Kidney epithelial cell (primary cell): ENCODE measurements around the gene PARP14. TPM values are rescaled to one million over a fixed set of nuclear protein-coding genes. Genes with fewer than 3 reads are reported as not detected.

Source experiments
- DNase-seq: peaks from one replicate; pipeline ENCODE4 v3.0.0-alpha.2; 2010; ENCODE audit warnings: low read depth
- H3K27me3 ChIP-seq: 2 replicates; pipeline ENCODE4 v1.6.0; 2011; ENCODE audit warnings: low read length; ENCODE audit not compliant: control insufficient read depth, insufficient read depth
- H3K36me3 ChIP-seq: 2 replicates; pipeline ENCODE4 v1.5.1; 2011; ENCODE audit warnings: low read length; ENCODE audit not compliant: control insufficient read depth, insufficient read depth
- H3K4me3 ChIP-seq: 2 replicates; pipeline ENCODE4 v1.5.1; 2011; ENCODE audit warnings: low read depth, mild to moderate bottlenecking, control low read depth, low read length
- total RNA-seq: library from RNA; depleted of rRNA; stranded (reverse); fragments of >200 nt; gene quantifications from 2 replicates; pipeline ENCODE4 v1.2.3, GENCODE V29; 2015
- TF ChIP-seq, protein P1 (sequence below): IDR thresholded peaks from 2 replicates; pipeline ENCODE4 v1.5.1; 2011; ENCODE audit warnings: mild to moderate bottlenecking, moderate library complexity, low read length, control low read depth, inconsistent platforms; ENCODE audit not compliant: insufficient read depth, poor library complexity, severe bottlenecking

Gene PARP14
- total RNA-seq, 1 donor from 2014 or later, result 46.9 TPM

DNA sequence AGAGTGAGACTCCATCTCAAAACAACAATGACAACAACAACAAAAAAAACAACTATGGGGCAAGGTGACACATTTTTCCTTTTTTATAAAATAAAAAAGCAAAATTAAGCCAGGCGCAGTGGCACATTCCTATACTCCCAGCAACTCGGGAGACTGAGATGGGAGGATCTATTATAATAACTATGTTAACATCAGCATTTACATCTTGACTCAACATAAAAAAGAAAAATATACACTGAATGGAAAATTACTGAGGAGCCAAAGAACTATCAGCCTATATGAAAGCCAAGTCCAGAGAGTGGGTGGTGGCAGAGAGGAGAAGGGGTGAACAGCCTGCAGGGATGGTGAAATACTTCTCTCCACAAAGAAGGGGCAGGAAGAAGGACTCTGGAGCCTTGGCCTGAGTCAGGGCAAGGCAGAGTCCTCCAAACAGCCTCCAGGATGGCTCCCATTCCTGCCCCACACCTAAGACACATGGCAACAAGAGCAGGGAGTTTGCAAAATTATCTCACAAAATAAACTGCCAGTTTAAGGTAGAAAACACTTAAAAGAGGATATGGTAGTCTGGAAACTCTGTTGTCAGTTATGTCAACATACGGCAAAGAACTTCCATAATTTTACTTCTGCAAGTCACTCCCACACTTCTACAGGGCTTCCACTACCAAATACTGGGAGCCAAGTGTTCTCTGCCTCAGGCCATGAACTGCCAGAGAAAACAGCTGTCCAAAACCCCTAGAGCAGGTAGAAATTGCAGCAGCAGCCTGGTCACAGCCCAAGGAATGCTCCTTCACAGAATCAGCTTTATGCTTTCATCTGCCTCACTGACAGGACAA is 87.1 kb downstream of the PARP14 start:
- DNase-seq, result no peak
- Histone ChIP-seq H3K4me3 (no peak overlapping the region), H3K27me3 (no peaks in the 10 kb centered on the region), H3K36me3 (no peaks in the 10 kb centered on the region)
- TF ChIP-seq, protein P1, sequence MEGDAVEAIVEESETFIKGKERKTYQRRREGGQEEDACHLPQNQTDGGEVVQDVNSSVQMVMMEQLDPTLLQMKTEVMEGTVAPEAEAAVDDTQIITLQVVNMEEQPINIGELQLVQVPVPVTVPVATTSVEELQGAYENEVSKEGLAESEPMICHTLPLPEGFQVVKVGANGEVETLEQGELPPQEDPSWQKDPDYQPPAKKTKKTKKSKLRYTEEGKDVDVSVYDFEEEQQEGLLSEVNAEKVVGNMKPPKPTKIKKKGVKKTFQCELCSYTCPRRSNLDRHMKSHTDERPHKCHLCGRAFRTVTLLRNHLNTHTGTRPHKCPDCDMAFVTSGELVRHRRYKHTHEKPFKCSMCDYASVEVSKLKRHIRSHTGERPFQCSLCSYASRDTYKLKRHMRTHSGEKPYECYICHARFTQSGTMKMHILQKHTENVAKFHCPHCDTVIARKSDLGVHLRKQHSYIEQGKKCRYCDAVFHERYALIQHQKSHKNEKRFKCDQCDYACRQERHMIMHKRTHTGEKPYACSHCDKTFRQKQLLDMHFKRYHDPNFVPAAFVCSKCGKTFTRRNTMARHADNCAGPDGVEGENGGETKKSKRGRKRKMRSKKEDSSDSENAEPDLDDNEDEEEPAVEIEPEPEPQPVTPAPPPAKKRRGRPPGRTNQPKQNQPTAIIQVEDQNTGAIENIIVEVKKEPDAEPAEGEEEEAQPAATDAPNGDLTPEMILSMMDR, result no peak

DNA sequence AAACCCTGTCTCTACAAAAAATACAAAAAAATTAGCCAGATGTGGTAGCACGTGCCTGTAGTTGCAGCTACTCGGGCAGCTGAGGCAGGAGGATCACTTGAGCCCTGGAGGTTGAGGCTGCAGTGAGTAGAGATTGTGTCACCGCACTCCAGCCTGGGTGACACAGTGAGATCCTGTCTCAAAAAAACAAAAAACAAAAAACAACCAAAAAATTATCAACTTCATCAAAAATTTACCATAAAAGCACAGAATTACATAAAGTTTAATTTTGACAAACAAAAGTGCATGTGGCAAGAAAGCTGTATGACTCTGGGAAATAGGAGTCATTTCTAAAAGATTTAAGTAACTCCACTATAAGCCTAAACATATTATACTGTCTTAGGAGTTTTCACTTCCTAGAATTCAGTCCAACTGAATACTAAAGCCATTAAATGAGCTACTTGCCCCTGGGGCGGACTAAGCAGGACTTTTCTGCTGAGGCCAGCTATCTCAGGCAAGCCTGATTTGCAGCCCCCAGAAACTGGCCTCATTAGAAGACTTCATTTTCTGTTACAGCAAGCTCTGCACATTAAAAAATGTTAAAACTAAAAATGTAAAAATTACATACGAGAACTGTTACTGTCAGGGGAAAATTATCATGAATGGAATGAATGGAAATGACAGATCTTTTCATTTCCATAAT is 90.0 kb downstream of the PARP14 start:
- Histone ChIP-seq H3K27me3 (no peaks in the 10 kb centered on the region), H3K4me3 (no peak overlapping the region), H3K36me3 (no peaks in the 10 kb centered on the region)
- no peak for DNase-seq
- TF ChIP-seq, protein P1, result no peak

DNA sequence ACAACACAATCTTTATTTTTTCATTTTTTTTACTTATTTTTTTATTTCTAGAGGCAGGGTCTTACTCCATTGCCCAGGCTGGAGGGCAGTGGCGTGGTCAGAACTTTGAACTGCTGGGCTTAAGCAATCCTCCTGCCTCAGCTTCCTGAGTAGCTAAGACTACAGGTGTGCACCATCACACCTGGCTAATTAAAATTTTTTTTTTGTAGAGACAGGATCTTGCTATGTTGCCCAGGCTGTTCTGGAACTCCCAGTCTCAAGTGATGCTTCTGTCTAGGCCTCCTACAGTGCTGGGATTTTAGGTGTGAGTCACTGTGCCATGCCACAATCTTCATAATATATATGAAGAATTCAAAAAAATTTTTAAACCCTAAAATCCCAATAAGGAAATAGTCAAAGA is 92.2 kb downstream of the PARP14 start:
- Histone ChIP-seq H3K36me3 (no peaks in the 10 kb centered on the region), H3K4me3 (no peak overlapping the region), H3K27me3 (no peaks in the 10 kb centered on the region)
- TF ChIP-seq, protein P1, result no peak
- DNase-seq, result no peak

DNA sequence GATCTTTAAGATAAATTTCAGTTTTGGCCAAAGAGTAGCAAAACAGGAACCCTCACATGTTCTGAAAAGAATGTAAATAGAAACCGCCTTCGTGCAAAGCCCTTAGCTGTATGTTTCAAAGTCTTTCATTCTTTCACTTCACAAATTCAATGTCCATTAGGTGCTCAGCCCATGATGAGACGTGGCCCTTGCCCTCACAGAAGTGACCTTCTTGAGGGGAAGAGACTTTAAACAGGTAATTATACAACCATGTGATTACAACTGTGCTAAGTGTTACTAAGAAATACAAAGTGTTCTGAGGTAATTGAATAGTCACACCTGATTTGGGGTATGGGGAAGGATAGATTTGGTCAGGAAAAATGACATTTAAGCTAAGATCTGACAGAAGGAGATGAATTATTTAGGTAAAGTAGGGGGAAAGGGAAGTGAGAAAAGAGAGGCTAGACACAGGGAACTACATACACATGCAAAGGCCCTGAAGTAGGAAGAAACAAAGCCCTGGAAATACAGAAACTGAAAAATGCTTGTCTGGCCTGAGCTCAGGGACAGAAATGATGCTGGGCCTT is 93.4 kb downstream of the PARP14 start:
- Histone ChIP-seq H3K4me3 (no peak overlapping the region), H3K27me3 (no peaks in the 10 kb centered on the region), H3K36me3 (no peaks in the 10 kb centered on the region)
- DNase-seq, result no peak
- TF ChIP-seq, protein P1, result no peak

DNA sequence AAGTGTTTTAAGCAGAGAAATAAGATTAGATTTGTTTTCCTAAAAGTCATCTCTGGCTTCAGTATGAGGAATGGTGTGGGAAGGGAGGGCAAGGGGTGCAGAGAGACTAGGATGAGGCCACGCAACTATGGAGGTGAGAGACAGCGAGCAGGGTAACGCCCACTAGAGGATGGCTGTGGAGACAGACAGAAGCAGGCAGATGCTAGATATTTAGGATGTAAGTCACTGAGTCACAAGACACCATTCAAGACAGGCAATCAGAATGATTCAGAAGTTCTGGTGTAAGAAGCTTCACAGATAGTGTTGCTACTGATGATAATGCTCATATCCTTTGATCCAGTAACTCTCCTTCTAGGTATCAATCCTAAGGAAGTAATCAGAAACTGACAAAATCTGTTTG is 93.9 kb downstream of the PARP14 start:
- Histone ChIP-seq H3K27me3 (no peaks in the 10 kb centered on the region), H3K36me3 (no peaks in the 10 kb centered on the region), H3K4me3 (no peak overlapping the region)
- DNase-seq, result no peak
- TF ChIP-seq, protein P1, result no peak
